Skeletal muscle cell (primary cell): Measurements from ENCODE around the gene C10orf90.

Experiments used
- DNase-seq: peaks from one replicate; pipeline ENCODE4 v3.0.0-alpha.2; 2010; ENCODE audit warnings: low read depth
- H3K4me3 ChIP-seq: 2 replicates; pipeline ENCODE4 v1.5.1; 2011; ENCODE audit warnings: low read depth, mild to moderate bottlenecking, control low read depth, low read length, moderate library complexity

The C10orf90 gene

DNA sequence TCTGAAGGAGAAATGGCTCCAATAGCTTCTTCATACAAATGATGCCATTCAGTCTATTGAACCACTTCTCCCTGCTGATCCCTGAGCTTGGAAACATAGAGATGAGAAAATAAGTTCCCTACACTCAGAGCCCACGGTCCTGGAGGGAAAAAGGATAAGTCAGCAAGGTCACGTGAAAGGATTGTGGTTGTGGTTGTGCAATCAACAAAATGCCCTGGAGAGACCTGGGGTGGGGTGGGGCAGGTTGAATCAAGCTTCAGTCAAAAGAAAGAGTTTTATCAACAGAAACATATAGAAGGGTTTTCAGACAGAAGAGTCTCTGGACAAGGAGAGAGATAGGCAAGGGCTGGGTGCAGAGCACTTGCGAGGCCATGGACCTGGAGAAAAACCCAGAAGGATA, 30.1 kb downstream of the C10orf90 start:
- H3K4me3 ChIP-seq, result no peak overlapping the region
- DNase-seq, result no peak

DNA sequence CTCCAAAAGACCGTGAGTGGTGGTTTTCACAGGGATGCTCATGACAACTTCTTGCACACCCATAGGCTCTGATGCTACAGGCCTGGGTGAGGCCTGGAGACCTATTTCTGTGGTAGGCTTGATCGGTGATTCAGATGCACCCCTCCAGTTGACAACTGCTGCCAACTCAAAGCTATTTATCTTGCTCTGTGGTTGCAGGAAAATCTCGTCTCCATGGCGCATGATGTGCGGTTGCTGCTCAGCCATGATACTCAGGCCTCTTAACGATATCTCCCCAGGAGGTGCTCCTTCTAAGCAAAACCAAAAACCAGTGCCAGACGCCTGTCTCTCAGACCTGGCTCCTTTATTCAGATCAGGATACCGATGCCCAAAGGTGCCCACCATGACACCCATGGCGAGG, 31.4 kb downstream of the C10orf90 start:
- no peak overlapping the region for H3K4me3 ChIP-seq
- DNase-seq, result no peak

GRCh38 chr10:126638542-126638941, 32.0 kb downstream of the C10orf90 start:
- H3K4me3 ChIP-seq, result no peak overlapping the region
- DNase-seq, result no peak

DNA sequence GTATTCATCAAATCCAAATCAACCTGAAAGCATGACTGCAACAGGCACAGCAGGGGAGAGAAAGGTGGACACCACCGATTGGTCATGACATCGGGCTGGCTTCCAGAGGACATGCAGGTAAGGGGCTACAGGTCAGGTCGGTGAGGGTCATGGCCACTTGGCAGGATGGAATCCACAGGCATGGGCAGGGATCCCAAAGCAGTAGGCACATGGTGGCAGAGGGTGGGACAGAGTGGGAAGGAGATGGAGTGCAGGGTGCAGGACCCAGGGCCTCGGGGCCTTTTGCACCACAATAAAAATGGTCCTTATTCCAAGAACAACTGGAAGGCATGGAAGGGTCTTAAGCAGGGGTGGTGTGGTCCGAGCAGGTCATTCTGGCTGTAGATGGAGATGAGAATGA, 33.0 kb downstream of the C10orf90 start:
- no peak overlapping the region for H3K4me3 ChIP-seq
- DNase-seq, result no peak

GRCh38 chr10:126634911-126635310, 35.6 kb downstream of the C10orf90 start:
- no peak overlapping the region for H3K4me3 ChIP-seq
- peak; percentile 24 for DNase-seq

GRCh38 chr10:126634347-126634746, 36.1 kb downstream of the C10orf90 start:
- no peak overlapping the region for H3K4me3 ChIP-seq
- DNase-seq, result no peak

DNA sequence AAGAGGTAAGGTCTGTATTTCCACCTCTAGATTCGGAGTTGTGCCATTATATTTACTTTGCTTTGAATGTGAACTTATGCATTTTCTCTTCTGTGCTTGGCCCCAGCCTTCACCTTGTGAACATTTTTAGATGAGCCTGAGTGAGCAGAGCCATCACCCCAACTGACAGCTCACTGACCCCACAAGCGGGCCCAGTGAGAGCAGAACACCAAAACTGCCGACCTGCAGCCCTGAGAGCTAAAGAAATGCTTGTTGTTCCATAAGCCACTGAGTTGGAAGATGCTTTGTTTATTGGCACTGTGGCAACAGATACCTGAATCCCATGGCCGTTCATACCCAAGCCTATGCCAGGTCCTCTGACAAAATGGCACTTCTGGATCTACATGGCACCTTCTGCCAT, 37.8 kb downstream of the C10orf90 start:
- H3K4me3 ChIP-seq, result no peak overlapping the region
- no peak for DNase-seq

DNA sequence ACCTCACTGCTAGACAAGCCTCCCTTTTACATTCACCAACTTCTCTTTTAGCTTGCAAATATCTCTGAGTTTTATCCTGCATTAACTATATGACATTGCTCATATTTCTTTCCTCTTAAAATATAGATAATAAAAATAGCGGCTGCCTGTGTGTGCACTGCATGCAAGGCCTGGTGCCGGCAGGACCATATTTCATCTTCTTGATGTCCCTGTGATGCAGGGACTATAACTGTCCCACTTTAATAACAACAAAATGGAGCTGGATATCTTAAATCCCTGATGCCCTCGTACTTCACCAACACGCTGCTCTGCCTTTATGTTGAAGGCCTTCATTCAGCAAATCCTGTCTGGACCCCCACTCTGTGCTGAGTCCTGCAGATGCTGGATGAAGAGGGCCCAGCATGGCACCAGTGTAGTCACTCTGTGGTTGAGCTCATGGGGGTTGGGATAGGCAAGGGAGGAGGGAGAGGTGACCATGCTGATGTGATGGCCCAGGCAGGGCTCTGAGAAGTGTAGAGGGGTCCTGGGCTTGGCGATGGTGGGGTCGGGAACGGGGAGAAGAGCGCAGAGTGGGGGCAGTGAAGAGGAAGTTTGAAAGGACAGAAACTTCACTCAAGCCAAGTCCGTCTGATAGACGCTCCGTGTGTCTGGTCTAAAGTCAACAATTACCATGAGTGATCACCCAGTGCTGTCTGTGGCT, 40.4 kb downstream of the C10orf90 start:
- DNase-seq, result no peak
- H3K4me3 ChIP-seq, result no peak overlapping the region

DNA sequence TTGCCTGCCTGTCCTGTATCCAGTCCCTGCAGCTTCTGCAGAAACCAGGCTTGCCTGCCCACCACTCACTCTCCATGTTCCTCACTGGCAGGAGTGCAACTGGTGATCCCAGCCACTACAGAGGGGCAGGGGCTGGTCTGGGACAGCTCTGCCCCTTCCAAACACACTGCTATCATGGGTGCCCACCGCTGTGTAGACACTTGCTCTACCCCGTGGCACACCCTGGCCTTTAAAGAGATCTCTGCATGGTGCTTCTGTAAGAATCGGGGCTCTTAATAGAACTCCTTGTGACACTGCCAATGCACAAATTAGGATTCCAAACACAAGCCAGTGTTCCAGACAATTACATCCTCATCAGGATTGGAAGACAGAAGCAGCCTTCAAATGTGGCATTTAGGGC, 41.7 kb downstream of the C10orf90 start:
- DNase-seq, result no peak
- no peak overlapping the region for H3K4me3 ChIP-seq

GRCh38 chr10:126621846-126622245, 48.6 kb downstream of the C10orf90 start:
- no peak for DNase-seq
- no peak overlapping the region for H3K4me3 ChIP-seq

DNA sequence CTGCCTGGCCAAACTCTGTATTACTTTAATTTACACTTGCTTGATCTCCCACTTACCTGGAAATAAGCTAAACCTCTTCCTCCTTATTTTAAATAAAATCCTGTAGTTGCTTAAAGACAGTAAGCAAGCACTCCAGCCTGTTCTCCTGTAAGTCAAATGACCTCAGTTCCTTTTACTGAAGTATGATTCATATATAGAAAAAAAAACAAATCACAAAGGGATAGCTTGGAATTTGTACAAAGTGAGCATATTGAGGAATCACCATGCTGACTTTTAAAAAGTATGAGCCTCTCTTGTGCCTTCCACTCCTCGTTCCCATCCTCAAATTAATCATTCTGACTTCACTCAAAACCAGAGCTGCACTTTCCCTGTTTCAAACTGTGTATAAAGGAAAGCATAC, 52.0 kb downstream of the C10orf90 start:
- peak; percentile 19 for DNase-seq
- H3K4me3 ChIP-seq, result no peak overlapping the region

GRCh38 chr10:126617733-126618132, 52.8 kb downstream of the C10orf90 start:
- H3K4me3 ChIP-seq, result no peak overlapping the region
- DNase-seq, result no peak

DNA sequence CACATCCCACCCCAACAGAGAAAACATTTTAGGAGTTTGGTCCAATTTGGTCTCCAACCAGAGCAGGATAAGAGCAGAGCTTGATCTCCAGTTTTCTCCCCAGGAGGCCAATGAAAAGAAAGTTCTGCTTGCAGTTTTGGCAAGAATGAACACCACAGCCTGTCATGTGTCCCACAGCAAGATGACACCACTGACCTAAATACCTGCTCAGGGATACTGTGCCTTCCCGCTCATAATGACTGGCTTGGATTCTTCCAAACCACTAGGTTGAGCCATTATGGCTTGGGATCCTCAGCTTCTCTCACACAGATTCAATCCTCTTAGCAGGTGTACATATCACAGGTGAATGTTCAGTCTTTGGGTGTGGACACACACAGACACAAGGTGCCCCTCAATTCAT, 53.3 kb downstream of the C10orf90 start:
- DNase-seq, result no peak

GRCh38 chr10:126616737-126617136, 53.8 kb downstream of the C10orf90 start:
- no peak for DNase-seq
- no peak overlapping the region for H3K4me3 ChIP-seq

More for the DNA sequence above, 53.3 kb downstream of the C10orf90 start:
- H3K4me3 ChIP-seq, result no peak overlapping the region

- no peak overlapping the region for H3K4me3 ChIP-seq
- DNase-seq, result no peak
These were observed 59.2 kb downstream of the C10orf90 start for GRCh38 chr10:126611303-126611702.

GRCh38 chr10:126609566-126609965, 60.9 kb downstream of the C10orf90 start:
- no peak overlapping the region for H3K4me3 ChIP-seq
- no peak for DNase-seq

GRCh38 chr10:126599949-126600682, 70.4 kb downstream of the C10orf90 start:
- no peak overlapping the region for H3K4me3 ChIP-seq
- DNase-seq, result no peak

- no peak for DNase-seq
- no peak overlapping the region for H3K4me3 ChIP-seq
These were observed 72.5 kb downstream of the C10orf90 start for GRCh38 chr10:126598009-126598408.

DNA sequence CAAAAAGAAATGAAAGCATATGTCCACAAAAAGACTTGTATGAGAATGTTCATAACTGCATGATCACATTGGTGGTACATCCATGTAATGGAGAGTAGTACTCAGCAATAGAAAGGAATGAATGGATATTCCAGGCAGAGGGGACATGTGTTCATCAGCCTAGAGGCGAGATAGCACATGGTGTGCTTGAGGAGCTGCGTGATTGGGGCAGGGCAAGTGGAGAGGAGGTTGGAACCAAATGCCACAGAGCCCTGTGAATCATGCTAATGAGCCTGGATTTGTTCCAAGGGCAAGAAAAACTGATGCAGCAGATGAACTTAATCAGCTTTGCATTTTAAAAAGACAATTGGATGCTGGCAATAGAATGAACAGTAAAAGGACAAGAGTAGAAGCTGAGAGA, 73.3 kb downstream of the C10orf90 start:
- DNase-seq, result no peak
- no peak overlapping the region for H3K4me3 ChIP-seq

DNA sequence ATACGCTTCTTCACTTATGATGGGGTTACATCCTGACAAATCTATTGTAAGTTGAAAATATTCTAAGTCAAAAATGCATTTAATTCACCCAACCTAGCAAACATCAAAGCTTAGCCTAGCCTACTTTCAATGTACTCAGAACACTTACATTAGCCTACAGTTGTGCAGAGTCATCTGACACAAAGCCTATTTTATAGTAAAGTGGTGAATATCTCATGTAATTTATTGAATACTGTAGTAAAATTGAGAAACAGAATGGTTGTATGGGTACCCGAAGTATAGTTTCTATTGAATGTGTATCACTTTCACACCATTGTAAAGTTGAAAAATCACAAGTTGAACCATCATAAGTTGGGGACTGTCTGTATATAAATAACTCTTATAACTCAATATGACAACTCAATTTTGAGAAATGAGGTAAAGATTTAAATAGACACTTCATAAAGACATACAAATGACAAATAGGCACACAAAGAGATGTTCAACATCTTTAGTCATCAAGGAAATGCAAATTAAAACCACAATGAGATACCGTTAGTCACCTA, 73.9 kb downstream of the C10orf90 start:
- no peak for DNase-seq
- H3K4me3 ChIP-seq, result no peak overlapping the region

- H3K4me3 ChIP-seq, result no peak overlapping the region
- DNase-seq, result no peak
These were observed 75.3 kb downstream of the C10orf90 start for GRCh38 chr10:126595160-126595559.
